Eye (tissue), 1 donor: ENCODE measurements around the gene EFCAB12.
"Not testable (repeated sequence)": the region's sequence is repeated elsewhere in the genome, so short reads cannot be mapped to it uniquely, and the experiment has no call there.

Experiments used
- DNase-seq: peaks from one replicate; pipeline ENCODE4 v3.0.0-alpha.2; 2015

Gene EFCAB12

GRCh38 chr3:129363356-129363755, 65.1 kb downstream of the EFCAB12 start:
- DNase-seq = not testable (repeated sequence)

- DNase-seq = peak; percentile 29
Observed at GRCh38 chr3:129360705-129361460, 67.6 kb downstream of the EFCAB12 start.

- peak; percentile 56 for DNase-seq
Observed at GRCh38 chr3:129360171-129360611, 68.2 kb downstream of the EFCAB12 start.

- no peak for DNase-seq
Observed at GRCh38 chr3:129358772-129359371, 69.6 kb downstream of the EFCAB12 start.

GRCh38 chr3:129358177-129358771, 70.2 kb downstream of the EFCAB12 start:
- no peak for DNase-seq

- DNase-seq = no peak
Observed at GRCh38 chr3:129357616-129358015, 70.8 kb downstream of the EFCAB12 start.

- DNase-seq = no peak
Observed at GRCh38 chr3:129356756-129357425, 71.5 kb downstream of the EFCAB12 start.

GRCh38 chr3:129353589-129353941, 74.9 kb downstream of the EFCAB12 start:
- no peak for DNase-seq

GRCh38 chr3:129352650-129353588, 75.5 kb downstream of the EFCAB12 start:
- DNase-seq = no peak

GRCh38 chr3:129352045-129352444, 76.4 kb downstream of the EFCAB12 start:
- DNase-seq = no peak
